Breast epithelium (tissue), 4 donors: Measurements from ENCODE around the gene NUP50. TPM values are rescaled to one million over a fixed set of nuclear protein-coding genes. Genes with fewer than 3 reads are reported as not detected.

Experiments
- DNase-seq, 2 donors: peaks; one replicate each; pipeline ENCODE4 v3.0.0-alpha.2; 2019; ENCODE audit warnings: low spot score in 2 of 2
- H3K27ac ChIP-seq, 2 donors: fragments of 200-600 bp; sonication (generic) in 1 of 2; one replicate each; pipeline ENCODE4 v1.5.1; 2016 to 2019; ENCODE audit warnings: mild to moderate bottlenecking in 1 of 2
- H3K27me3 ChIP-seq, 2 donors: fragments of 200-600 bp; sonication (generic) in 1 of 2; one replicate each; pipeline versions ENCODE4 v1.5.1 to v1.6.0; 2017 to 2019; ENCODE audit warnings: control low read depth in 1 of 2, mild to moderate bottlenecking in 1 of 2
- H3K36me3 ChIP-seq: fragments of 200-600 bp; one replicate; pipeline ENCODE4 v1.5.1; 2019
- H3K4me1 ChIP-seq, 2 donors: fragments of 200-600 bp; sonication (generic); one replicate each; pipeline ENCODE4 v1.5.1; 2016 to 2019; ENCODE audit warnings: control low read depth in 1 of 2
- H3K4me3 ChIP-seq, 3 donors: fragments of 200-600 bp; sonication (generic); 1 replicate in 2 of 3; 2 replicates in 1 of 3; pipeline ENCODE4 v1.5.1; 2016 to 2019; ENCODE audit warnings: mild to moderate bottlenecking in 3 of 3, moderate library complexity in 2 of 3
- H3K9me3 ChIP-seq, 2 donors: fragments of 200-600 bp; sonication (generic) in 1 of 2; one replicate each; pipeline ENCODE4 v1.5.1; 2016 to 2019; ENCODE audit warnings: control low read depth in 1 of 2
- POLR2A ChIP-seq: fragments of 450-650 bp; IDR thresholded peaks from one replicate; pipeline ENCODE4 v1.6.1; 2016; ENCODE audit warnings: antibody characterized with exemption, mild to moderate bottlenecking, moderate library complexity
- POLR2AphosphoS5 ChIP-seq, 3 donors: sonication (generic); formaldehyde crosslinking; IDR thresholded peaks; one replicate each; pipeline ENCODE4 v1.6.1; 2017; ENCODE audit warnings: antibody characterized with exemption in 3 of 3
- intact Hi-C: fragments of 100-400 bp; cut with DNase I; formaldehyde crosslinking; loops from one replicate; pipeline ENCODE4 v1.15.1; 2023; ENCODE audit warnings: low total_unique reads
- total RNA-seq, 3 donors: library from RNA; depleted of rRNA; stranded (reverse); fragments of >200 nt; gene quantifications; one replicate each; pipeline ENCODE4 v1.1.0, GENCODE V29; 2016
- TF ChIP-seq, protein P1 (sequence below), 3 donors: fragments of 450-650 bp; IDR thresholded peaks; one replicate each; pipeline ENCODE4 v1.5.1; 2016 to 2017; ENCODE audit warnings: antibody characterized with exemption in 3 of 3, mild to moderate bottlenecking in 3 of 3, moderate library complexity in 3 of 3

NUP50 gene
- total RNA-seq, 3 donors from 2014 or later, result 40.6 to 53.9 (median 49.2) TPM

DNA sequence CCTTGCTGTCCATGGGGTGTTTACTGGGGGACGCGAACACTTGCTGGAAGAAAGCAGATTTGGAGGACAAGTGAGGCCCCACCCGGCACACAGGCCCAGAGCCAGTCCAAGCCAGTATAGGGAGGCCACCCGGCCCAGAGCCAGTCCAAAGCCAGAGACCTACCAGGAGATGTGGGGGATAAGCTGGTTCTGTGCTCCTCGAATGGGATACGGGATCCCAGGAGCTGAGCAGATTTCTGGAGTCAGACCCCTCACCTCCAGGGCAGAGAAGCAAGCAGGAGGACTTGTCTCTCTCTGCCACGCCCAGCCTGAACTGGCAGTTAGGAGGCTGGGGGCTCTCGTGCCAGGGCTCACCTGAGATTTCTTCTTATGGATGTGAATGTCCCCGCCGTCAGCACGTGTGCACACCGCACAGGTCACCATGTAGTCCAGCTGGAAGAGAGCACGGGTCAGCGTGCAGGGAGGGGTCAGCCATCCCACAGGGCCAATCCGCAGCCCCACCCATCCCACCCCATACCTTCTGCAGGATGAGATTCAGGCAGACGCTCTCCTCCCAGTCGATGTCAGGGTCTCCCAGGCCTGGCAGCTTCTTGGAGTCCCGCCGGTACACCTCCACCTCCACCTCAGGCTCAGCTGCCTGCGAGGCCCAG, 41.7 kb downstream of the NUP50 start:
- Histone ChIP-seq H3K4me3 (no peak overlapping the region), H3K27me3 (no peaks in the 10 kb centered on the region), H3K9me3 (no peaks in the 10 kb centered on the region), H3K4me1 (no peaks in the 10 kb centered on the region), H3K27ac (no peak overlapping the region), H3K36me3 (no peaks in the 10 kb centered on the region)
- intact Hi-C loops, result no loop called here
- TF ChIP-seq, protein P1, sequence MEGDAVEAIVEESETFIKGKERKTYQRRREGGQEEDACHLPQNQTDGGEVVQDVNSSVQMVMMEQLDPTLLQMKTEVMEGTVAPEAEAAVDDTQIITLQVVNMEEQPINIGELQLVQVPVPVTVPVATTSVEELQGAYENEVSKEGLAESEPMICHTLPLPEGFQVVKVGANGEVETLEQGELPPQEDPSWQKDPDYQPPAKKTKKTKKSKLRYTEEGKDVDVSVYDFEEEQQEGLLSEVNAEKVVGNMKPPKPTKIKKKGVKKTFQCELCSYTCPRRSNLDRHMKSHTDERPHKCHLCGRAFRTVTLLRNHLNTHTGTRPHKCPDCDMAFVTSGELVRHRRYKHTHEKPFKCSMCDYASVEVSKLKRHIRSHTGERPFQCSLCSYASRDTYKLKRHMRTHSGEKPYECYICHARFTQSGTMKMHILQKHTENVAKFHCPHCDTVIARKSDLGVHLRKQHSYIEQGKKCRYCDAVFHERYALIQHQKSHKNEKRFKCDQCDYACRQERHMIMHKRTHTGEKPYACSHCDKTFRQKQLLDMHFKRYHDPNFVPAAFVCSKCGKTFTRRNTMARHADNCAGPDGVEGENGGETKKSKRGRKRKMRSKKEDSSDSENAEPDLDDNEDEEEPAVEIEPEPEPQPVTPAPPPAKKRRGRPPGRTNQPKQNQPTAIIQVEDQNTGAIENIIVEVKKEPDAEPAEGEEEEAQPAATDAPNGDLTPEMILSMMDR (IDR thresholded peaks at IDR 0.05), result no peak
- TF ChIP-seq POLR2AphosphoS5 (IDR thresholded peaks at IDR 0.05) (no peak), POLR2A (no peak)
- DNase-seq, result peak in 1 of 2 donors; percentile 45

DNA sequence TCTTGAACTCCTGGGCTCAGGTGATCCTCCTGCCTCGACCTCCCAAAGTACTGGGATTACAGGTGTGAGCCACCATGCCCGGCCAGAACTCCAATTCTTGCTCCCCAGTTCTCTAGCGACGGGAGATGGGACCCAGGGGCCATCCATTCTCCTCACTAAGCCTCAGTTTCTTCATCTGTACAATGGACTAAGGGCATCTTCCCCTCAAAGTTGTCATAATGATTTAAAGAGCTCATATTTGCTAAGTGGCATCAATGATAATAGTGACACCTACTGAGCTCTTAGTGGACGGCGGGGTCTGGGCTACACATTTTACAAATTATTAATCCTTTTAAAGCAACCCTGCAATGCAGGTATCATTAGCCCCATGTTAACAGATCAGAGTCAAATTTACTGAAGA, 42.5 kb downstream of the NUP50 start:
- Histone ChIP-seq H3K27me3 (no peaks in the 10 kb centered on the region), H3K27ac (no peak overlapping the region), H3K4me3 (no peak overlapping the region), H3K9me3 (no peaks in the 10 kb centered on the region), H3K4me1 (no peaks in the 10 kb centered on the region), H3K36me3 (no peaks in the 10 kb centered on the region)
- intact Hi-C loops, result no loop called here
- no peak for DNase-seq
- TF ChIP-seq POLR2A (no peak), POLR2AphosphoS5 (IDR thresholded peaks at IDR 0.05) (no peak)
- TF ChIP-seq, protein P1 (IDR thresholded peaks at IDR 0.05), result no peak

DNA sequence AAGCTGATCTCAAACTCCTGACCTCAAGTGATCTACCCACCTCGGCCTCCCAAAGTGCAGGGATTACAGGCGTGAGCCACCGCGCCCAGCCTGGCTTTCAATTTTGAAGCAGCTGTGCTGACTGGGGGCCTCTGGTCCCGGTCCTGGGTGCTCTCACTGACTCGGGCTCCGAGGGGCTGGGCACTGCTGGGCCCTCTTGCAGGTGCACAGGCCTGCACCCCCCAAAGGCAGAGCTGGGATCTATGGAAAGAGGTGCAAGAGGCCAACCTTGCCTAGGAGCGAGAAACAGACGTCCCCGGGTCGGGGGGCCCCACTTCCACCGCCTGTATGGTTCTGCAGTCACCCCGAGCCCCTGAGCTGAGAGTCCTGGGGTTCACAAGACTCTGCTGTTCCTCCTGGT, 43.8 kb downstream of the NUP50 start:
- no peaks in the 10 kb centered on the region for H3K27me3 ChIP-seq
- H3K27ac ChIP-seq, result peak overlapping the region in 1 of 2 donors; percentile 87
- no peaks in the 10 kb centered on the region for H3K9me3 ChIP-seq
- no peaks in the 10 kb centered on the region for H3K36me3 ChIP-seq
- intact Hi-C loops, result no loop called here
- DNase-seq, result no peak
- H3K4me1 ChIP-seq, result peaks cover 0 to under 1% of the 10 kb centered on the region in 2 donors
- TF ChIP-seq POLR2AphosphoS5 (IDR thresholded peaks at IDR 0.05) (no peak), POLR2A (no peak)
- TF ChIP-seq, protein P1 (IDR thresholded peaks at IDR 0.05), result no peak
- H3K4me3 ChIP-seq, result no peak overlapping the region

DNA sequence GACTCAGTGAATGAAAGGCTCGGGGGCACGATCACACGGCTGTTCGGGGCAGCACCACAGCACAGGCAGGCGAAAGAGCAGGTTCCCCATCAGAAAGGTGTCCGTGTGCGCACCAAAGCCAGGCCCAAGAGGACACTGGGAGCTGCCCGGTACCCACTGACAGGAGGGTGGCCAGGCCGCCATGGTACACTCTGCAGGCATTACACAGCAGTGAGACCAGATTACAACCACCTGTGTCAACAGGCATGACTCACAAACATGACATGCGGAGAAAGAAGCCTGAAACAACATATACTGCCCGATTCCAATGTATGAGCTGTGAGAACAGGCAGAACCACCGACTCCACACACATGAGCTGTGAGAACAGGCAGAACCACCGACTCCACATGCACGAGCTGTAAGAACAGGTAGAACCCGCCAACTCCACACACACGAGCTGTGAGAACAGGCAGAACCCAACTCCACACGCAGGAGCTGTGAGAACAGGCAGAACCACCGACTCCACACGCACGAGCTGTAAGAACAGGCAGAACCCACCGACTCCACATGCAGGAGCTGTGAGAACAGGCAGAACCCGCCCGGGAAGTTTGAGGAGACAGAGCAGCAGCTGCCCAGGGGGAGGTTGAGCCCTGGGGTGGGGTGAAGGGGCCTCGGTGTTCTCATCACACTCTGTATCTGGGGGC, 44.4 kb downstream of the NUP50 start:
- H3K4me1 ChIP-seq, result peaks cover 0 to 7% of the 10 kb centered on the region in 2 donors
- H3K27ac ChIP-seq, result peak overlapping the region in 1 of 2 donors; percentile 87
- no peaks in the 10 kb centered on the region for H3K9me3 ChIP-seq
- no peak overlapping the region for H3K4me3 ChIP-seq
- H3K27me3 ChIP-seq, result no peaks in the 10 kb centered on the region
- TF ChIP-seq POLR2AphosphoS5 (IDR thresholded peaks at IDR 0.05) (no peak), POLR2A (no peak)
- TF ChIP-seq, protein P1 (IDR thresholded peaks at IDR 0.05), result no peak
- intact Hi-C loops, result no loop called here
- DNase-seq, result no peak
- H3K36me3 ChIP-seq, result no peaks in the 10 kb centered on the region

DNA sequence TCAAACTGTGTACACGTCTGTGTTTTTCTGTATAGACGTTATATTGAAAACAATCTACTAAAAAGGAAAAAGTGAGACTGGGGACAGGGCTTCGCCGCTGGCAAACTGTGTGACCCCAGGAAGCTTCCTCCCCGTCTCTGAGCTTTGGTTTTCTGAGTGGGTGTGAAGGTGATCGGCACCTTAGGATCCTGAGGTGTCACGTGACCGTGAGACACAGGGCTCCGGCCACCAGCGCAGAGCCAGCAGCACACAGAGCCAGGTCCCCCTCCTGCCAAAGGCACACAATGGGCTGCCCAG, 44.9 kb downstream of the NUP50 start:
- peaks cover 0 to 9% of the 10 kb centered on the region in 2 donors for H3K4me1 ChIP-seq
- DNase-seq, result no peak
- no peaks in the 10 kb centered on the region for H3K9me3 ChIP-seq
- no peak overlapping the region for H3K4me3 ChIP-seq
- TF ChIP-seq POLR2AphosphoS5 (IDR thresholded peaks at IDR 0.05), result no peak
- no peak for TF ChIP-seq POLR2A
- TF ChIP-seq, protein P1 (IDR thresholded peaks at IDR 0.05), result no peak
- H3K27me3 ChIP-seq, result no peaks in the 10 kb centered on the region
- H3K27ac ChIP-seq, result peak overlapping the region in 1 of 2 donors; percentile 87
- no peaks in the 10 kb centered on the region for H3K36me3 ChIP-seq
- intact Hi-C loops, result no loop called here
